Calu3 (cell line): ENCODE results near the gene PTBP1. TPM values are rescaled to one million over a fixed set of nuclear protein-coding genes. Genes with fewer than 3 reads are reported as not detected.

ENCODE experiments used
- BruUV-seq: library from RNA; stranded (reverse); fragments of 400-500 nt; replicated peaks from 2 replicates; lab custom pipeline; 2021; lab: Mats Ljungman, UMichigan
- CTCF ChIA-PET: fragments of 300-600 bp; sonication (Branson Sonifier 250); formaldehyde crosslinking; loops from one replicate; lab custom pipeline; 2022; ENCODE audit warnings: antibody characterized with exemption; lab: Charles Lee
- DNase-seq: peaks from one replicate; pipeline ENCODE4 v3.0.0; 2022
- H3K27ac Mint-ChIP-seq: one replicate; pipeline ENCODE4 v1.8.0; 2022; ENCODE audit warnings: mixed read lengths; ENCODE audit not compliant: unreplicated experiment
- H3K27me3 Mint-ChIP-seq: one replicate; pipeline ENCODE4 v1.8.0; 2022; ENCODE audit warnings: mixed read lengths; ENCODE audit not compliant: unreplicated experiment
- H3K36me3 Mint-ChIP-seq: one replicate; pipeline ENCODE4 v1.8.0; 2022; ENCODE audit warnings: mild to moderate bottlenecking, moderate library complexity, mixed read lengths; ENCODE audit not compliant: insufficient read depth, unreplicated experiment
- H3K4me1 Mint-ChIP-seq: one replicate; pipeline ENCODE4 v1.8.0; 2022; ENCODE audit warnings: mild to moderate bottlenecking, low read depth, mixed read lengths; ENCODE audit not compliant: unreplicated experiment
- H3K4me3 Mint-ChIP-seq: one replicate; pipeline ENCODE4 v1.8.0; 2022; ENCODE audit warnings: mild to moderate bottlenecking, low read depth, moderate library complexity, mixed read lengths; ENCODE audit not compliant: unreplicated experiment
- H3K9me3 Mint-ChIP-seq: one replicate; pipeline ENCODE4 v1.8.0; 2022; ENCODE audit warnings: low read depth, mixed read lengths; ENCODE audit not compliant: unreplicated experiment
- intact Hi-C: fragments of 100-400 bp; cut with micrococcal nuclease; formaldehyde crosslinking; loops from one replicate; pipeline ENCODE4 v1.10.0; 2022; ENCODE audit not compliant: unreplicated experiment
- total RNA-seq: library from RNA; stranded (reverse); gene quantifications from 2 replicates; pipeline ENCODE4 v1.2.3, GENCODE V29; 2022
- TF ChIP-seq, protein P1 (sequence below): fragments of 200-600 bp; IDR thresholded peaks from one replicate; pipeline ENCODE4 v1.8.0; 2022; ENCODE audit warnings: antibody characterized with exemption; ENCODE audit not compliant: unreplicated experiment

The PTBP1 gene
- total RNA-seq, 1 experiment from 2014 or later = 409 TPM

DNA sequence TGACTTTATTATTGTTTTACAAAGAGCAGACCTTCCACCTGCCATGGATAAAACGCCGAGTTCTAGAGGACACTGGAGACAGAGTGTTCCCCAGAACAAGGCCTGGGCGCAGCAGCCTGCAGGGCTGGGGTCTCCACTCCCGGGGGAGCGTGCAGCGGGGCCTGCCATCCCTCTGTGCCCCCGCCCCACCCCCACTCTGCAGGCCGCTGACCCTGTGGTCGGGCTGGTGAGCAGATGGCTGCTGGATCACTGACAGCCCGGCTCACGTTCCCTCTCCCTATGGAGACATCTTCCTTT lies 8.6 kb upstream of the PTBP1 start:
- Mint-ChIP-seq H3K9me3 (no peaks in the 10 kb centered on the region), H3K27ac (no peak overlapping the region), H3K27me3 (no peaks in the 10 kb centered on the region), H3K36me3 (no peaks in the 10 kb centered on the region), H3K4me3 (no peak overlapping the region), H3K4me1 (no peaks in the 10 kb centered on the region)
- intact Hi-C loops = no loop called here
- CTCF ChIA-PET = no interaction called here
- no TSS peak for BruUV-seq
- TF ChIP-seq, protein P1, sequence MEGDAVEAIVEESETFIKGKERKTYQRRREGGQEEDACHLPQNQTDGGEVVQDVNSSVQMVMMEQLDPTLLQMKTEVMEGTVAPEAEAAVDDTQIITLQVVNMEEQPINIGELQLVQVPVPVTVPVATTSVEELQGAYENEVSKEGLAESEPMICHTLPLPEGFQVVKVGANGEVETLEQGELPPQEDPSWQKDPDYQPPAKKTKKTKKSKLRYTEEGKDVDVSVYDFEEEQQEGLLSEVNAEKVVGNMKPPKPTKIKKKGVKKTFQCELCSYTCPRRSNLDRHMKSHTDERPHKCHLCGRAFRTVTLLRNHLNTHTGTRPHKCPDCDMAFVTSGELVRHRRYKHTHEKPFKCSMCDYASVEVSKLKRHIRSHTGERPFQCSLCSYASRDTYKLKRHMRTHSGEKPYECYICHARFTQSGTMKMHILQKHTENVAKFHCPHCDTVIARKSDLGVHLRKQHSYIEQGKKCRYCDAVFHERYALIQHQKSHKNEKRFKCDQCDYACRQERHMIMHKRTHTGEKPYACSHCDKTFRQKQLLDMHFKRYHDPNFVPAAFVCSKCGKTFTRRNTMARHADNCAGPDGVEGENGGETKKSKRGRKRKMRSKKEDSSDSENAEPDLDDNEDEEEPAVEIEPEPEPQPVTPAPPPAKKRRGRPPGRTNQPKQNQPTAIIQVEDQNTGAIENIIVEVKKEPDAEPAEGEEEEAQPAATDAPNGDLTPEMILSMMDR = no peak
- DNase-seq = no peak

DNA sequence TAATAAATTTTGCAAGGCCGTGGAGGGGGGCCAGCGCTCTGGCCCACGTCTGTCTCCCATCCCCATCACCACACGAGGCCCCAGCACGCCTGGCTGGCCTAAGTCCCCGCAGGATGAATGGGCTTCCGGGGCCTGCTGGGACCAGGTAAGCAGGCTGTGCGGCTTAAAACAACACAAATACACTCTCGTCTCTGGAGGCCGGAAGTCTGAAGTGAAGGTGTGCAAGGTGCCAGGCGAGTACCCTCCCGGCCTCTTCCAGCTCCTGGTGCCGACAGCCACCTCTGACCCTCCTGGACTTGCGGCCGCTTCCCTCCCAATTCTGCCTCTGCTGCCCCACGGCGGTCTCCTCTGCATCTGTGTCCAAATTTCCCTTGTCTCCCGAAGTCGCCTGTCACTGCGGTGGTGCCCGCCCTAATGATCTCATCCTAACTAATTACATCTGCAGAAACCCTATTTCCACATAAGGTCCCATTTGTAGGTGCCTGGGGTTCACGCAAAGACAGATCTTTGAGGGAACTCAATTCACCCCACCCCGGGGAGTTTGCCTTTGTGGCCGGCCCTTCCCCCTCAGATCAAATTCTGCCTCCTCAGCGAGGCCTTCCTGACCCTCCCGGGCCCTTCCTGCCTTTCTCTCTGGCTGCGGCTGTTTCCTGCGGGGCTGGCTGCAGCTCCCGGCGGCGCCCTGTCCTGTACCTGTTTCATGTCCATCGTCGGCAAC lies 8.1 kb upstream of the PTBP1 start:
- H3K4me1 Mint-ChIP-seq = no peaks in the 10 kb centered on the region
- TF ChIP-seq, protein P1 = no peak
- H3K9me3 Mint-ChIP-seq = no peaks in the 10 kb centered on the region
- no peak overlapping the region for H3K27ac Mint-ChIP-seq
- intact Hi-C loops = no loop called here
- BruUV-seq = no TSS peak
- H3K4me3 Mint-ChIP-seq = no peak overlapping the region
- no peak for DNase-seq
- H3K36me3 Mint-ChIP-seq = no peaks in the 10 kb centered on the region
- H3K27me3 Mint-ChIP-seq = no peaks in the 10 kb centered on the region
- CTCF ChIA-PET = interaction anchor here (0.6 kb wide), 1 partner anchor 173 kb away, joined by 3 read pairs; no protein-coding TSS in a partner anchor

GRCh38 chr19:789701-790060 lies 7.6 kb upstream of the PTBP1 start:
- DNase-seq = no peak
- H3K4me3 Mint-ChIP-seq = no peak overlapping the region
- intact Hi-C loops = no loop called here
- no peak overlapping the region for H3K27ac Mint-ChIP-seq
- H3K9me3 Mint-ChIP-seq = no peaks in the 10 kb centered on the region
- no peaks in the 10 kb centered on the region for H3K4me1 Mint-ChIP-seq
- CTCF ChIA-PET = interaction anchor here (0.6 kb wide), 1 partner anchor 172 kb away, joined by 3 read pairs; no protein-coding TSS in a partner anchor
- TF ChIP-seq, protein P1 = no peak
- no TSS peak for BruUV-seq
- no peaks in the 10 kb centered on the region for H3K27me3 Mint-ChIP-seq
- no peaks in the 10 kb centered on the region for H3K36me3 Mint-ChIP-seq

DNA sequence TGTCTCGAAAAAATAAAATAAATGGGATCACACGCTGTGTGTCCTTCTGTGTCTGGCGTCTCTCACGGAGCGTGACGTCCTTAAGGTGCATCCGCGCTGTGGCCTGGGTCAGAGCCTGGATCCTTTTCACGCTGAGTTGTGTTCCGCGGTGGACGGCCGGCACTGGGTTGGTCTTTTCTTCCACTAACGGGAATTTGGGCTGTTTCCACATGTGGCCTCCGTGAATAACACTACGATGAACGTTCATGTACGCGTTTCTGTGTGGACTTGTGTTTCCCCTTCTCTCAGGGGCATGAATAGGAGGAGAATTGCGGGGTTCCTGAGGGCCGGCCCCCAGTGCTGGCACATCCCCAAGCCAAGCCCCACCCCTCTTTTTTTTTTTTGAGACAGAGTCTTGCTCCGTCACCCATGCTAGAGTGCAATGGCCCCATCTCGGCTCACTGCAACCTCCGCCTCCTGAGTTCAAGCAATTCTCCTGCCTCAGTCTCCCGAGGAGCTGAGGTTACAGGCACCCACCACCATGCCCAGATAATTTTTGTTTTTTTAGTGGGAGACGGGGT lies 6.2 kb upstream of the PTBP1 start:
- peaks cover 5% of the 10 kb centered on the region for H3K36me3 Mint-ChIP-seq
- no TSS peak for BruUV-seq
- no peak overlapping the region for H3K4me3 Mint-ChIP-seq
- H3K27ac Mint-ChIP-seq = no peak overlapping the region
- H3K4me1 Mint-ChIP-seq = no peaks in the 10 kb centered on the region
- no peaks in the 10 kb centered on the region for H3K27me3 Mint-ChIP-seq
- H3K9me3 Mint-ChIP-seq = no peaks in the 10 kb centered on the region
- no peak for DNase-seq
- intact Hi-C loops = no loop called here
- TF ChIP-seq, protein P1 = no peak
- CTCF ChIA-PET = no interaction called here
